ENCODE measurements around the gene NR1D2.

- TF ChIP-seq CTCF (IDR thresholded peaks at IDR 0.05) (no peak), EP300 (IDR thresholded peaks at IDR 0.05) (no peak), POLR2A (IDR thresholded peaks at IDR 0.05) (no peak), POLR2AphosphoS5 (IDR thresholded peaks at IDR 0.05) (no peak)
Observed at GRCh38 chr3:23991306-23991682, 46.2 kb downstream of the NR1D2 start.

All from upper lobe of left lung (tissue), 4 donors.